ENCODE results near the gene WFDC5.
A peak's percentile ranks its signal among the peaks of the same experiment; 100 is the strongest.

Gene WFDC5

GRCh38 chr20:45113865-45114264 lies 1.1 kb downstream of the WFDC5 start:
- no peak for DNase-seq

GRCh38 chr20:45112754-45113153 lies 2.2 kb downstream of the WFDC5 start:
- DNase-seq: no peak

DNA sequence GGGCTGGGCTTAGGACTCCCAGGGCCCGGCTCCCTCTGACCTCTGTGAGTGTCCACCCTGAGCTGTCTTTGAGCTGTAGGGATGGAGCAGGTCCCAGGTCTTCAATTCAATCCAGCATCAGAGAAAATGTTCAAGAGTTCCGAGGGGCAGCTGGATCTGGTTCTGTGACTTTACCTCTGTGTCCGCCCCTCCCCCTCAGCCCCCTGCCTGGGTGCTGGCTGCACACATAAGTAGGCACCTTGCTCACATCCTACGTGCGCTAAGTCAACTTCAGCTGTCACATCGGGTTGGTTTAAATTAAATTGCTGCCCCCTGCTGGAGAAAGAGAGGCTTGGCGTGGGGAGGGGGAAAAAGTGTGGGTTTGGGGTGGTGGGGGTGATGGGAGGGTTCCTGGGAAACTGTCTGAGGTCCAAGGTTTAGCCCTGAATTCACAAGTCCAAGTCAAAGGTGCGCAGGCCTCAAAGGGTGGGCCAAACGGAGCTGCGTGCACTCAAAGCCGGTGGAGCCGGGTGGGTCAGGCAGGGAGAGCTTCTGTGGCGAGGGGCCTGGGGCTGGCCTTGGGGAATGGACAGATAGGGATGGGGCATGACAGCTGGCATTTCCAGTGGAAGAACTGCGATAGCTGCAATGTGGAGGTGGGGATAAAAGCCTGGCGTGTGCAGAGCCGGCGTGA lies 3.0 kb downstream of the WFDC5 start:
- no peak for DNase-seq

DNA sequence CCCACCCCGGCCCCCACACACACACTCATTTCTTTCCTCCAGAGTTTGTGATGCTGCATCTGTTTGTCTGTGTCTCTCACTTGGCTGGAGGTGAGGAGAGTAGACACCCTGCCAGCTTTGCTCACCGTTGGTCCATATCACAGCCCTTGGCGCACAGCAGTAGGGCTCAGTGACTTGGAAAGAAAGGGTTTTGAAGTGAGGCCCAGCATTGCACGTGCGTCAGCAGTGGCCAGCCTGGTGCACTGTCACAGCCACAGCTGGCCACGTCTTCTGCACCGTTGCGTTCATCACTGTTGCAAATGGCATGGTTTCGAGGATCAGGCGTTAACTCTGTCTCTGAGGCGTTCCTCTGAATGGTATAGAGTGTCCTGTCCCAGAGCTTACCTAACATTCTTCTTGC lies 3.7 kb downstream of the WFDC5 start:
- DNase-seq: no peak

DNA sequence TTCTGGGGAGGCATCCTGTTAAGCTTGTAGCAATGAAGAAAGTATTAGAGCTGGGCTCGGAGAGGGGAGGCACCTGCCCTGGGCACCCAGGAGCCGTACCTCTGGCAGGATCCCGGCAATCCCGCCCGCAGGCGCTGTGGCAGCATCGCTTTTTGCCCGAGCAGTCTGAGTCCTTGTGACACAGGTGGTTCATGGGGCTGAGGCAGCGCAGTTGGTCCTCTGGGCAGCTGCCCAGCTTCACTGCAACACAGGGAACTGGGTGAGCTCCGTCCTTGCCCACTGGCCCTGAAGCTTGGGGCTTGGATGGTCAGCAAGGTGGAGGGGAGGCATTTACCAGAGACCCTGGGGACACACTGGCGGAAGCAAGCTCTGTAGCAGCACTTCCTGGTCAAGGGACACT lies 4.7 kb downstream of the WFDC5 start:
- no peak for DNase-seq

DNA sequence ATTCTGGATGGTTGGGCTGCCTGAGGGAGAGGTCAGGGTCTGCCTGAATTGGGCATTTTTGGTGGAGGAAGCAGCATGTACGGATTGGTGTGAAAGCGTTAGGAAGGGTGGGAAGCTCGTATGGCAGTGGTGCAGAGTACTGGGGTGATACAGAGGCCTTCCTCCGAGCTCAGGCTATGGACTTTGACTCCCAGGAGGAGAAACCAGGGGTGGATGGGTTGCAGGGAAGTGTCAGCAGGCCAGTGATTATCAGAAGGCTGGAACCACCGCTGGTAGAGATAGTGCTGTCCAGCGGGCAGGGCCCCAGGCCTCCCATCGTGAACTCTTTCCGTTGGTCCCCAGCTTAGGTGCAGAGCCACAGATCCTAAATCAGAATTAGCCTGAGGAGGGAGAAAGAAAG lies 5.3 kb downstream of the WFDC5 start:
- DNase-seq: no peak

GRCh38 chr20:45105317-45105716 lies 9.7 kb downstream of the WFDC5 start:
- DNase-seq: no peak

GRCh38 chr20:45104786-45105185 lies 10.2 kb downstream of the WFDC5 start:
- no peak for DNase-seq

DNA sequence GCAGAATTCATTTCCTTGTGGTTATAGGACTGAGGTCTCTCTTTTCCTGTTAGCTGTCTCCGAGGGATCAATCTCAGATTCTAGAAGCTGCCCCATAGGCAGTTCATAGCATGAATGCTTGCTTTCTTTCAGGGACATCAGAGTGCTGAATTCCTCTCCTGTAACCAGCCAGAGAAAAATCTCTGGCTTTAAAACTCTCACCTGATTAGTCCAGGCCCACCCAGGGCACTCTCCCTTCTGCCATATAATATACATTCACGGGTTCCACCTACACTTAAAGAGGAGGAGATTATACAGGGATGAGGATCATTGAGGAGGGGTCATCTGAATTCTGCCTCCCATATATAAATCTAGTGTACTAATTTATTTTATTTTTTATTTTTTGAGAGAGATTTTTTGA lies 11.9 kb downstream of the WFDC5 start:
- DNase-seq: no peak

- no peak for DNase-seq
Measured at GRCh38 chr20:45101333-45101850, 13.6 kb downstream of the WFDC5 start.

- no peak for DNase-seq
Measured at GRCh38 chr20:45100563-45101245, 14.3 kb downstream of the WFDC5 start, which contains the start of gene KCNS1. TSS of gene KCNS1 (minus strand) at chr20:45101127. CDS start at chr20:45099236, 1,891 bp downstream.

GRCh38 chr20:45098103-45098773 lies 16.7 kb downstream of the WFDC5 start:
- peak; percentile 19 for DNase-seq

- peak; percentile 27 for DNase-seq
Measured at GRCh38 chr20:45097485-45098102, 17.4 kb downstream of the WFDC5 start.

GRCh38 chr20:45096781-45097180 lies 18.2 kb downstream of the WFDC5 start:
- no peak for DNase-seq

DNA sequence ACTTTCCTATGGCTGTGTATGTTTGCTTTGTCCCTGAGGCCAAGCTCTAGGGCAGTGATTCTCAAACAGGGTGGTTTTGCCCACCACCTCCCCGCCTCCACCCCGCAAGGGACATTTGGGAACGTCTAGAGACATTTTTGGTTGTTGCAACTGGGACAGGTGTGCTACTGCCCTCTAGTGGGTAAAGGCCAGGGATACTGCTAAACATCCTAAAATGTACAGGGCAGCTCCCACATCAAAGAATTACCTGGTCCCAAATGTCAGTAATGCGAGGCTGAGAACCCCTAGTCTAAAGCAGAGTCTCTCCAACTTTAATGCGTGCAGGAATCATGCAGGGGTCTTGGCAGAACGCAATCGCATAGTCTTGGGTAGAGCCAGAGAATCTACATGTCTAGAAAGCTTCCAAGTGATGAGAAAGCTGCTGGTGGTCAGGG lies 19.2 kb downstream of the WFDC5 start:
- DNase-seq: peak; percentile 56

GRCh38 chr20:45094864-45095574 lies 20.0 kb downstream of the WFDC5 start:
- DNase-seq: no peak

GRCh38 chr20:45094201-45094600 lies 20.8 kb downstream of the WFDC5 start:
- no peak for DNase-seq

DNA sequence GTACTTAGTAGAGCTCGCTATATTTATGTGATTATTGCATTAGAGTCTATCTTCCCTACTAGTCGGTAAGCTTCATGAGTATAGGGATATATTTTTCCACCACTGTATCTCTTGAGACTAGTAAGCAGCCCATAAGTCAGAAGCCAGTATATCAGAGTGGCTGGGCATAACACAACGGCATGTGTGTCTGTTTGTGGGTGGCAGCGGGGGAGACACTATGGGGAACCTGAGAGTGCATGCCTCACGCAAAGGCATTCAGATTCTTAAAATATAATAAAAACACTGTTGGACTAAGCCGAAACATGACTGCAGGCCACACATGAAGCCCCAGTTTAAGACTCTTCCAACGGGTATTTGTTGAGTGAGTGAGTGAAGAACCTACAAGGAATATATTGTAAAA lies 22.1 kb downstream of the WFDC5 start:
- no peak for DNase-seq

DNA sequence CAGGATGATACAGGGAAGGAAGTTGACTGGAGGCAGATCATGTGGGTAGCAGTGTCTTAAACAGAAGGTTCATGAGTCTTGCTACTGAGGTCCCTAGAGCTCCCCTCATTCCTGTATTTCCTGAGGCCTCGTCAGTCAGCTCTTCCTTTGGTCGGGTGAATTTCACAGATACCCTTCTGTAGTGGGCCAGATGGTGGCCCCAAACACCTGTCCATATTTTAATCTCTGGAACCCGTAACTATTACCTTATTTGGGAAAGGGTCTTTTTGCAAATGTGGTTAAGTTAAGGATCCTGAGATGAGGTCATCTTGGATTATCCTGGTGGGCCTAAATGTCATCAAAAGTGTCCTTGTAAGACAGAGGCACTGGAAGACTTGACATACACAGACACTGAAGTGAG lies 23.6 kb downstream of the WFDC5 start:
- DNase-seq: no peak

- DNase-seq: no peak
Measured at GRCh38 chr20:45090481-45090880, 24.5 kb downstream of the WFDC5 start.

DNA sequence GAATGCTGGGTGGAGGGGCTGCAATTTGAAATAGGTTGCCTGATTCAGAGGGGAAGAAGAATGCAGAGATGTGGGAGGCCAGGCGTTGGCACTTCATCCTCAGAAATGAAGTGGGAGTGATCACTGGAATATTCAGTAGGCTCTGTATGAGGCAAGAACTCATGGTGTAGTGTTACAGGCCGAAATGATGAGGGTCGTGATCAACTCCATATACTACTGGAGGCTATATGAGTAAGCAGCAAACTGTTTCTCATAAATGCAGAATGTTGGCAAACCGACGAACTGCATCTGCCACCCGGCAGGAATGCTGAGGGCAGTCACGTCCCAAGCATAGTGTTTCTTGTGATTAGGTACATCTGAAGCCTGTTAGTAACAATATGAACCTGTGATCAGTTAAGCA lies 26.7 kb downstream of the WFDC5 start:
- no peak for DNase-seq

GRCh38 chr20:45087814-45088213 lies 27.2 kb downstream of the WFDC5 start:
- no peak for DNase-seq

All from activated naive CD4-positive, alpha-beta T cell treated with Interleukin-2 at 50 U/mL for 16 hours (primary cell).